H9 (cell line): Measurements from ENCODE around the gene NHS. TPM values are rescaled to one million over a fixed set of nuclear protein-coding genes. Genes with fewer than 3 reads are reported as not detected.

Experiments used
- DNase-seq: peaks from one replicate; pipeline ENCODE4 v3.0.0-alpha.2; 2017
- H2AFZ ChIP-seq: one replicate; pipeline ENCODE4 v1.6.1; 2013; ENCODE audit warnings: mild to moderate bottlenecking, low read length, control low read depth, moderate library complexity
- H2AK5ac ChIP-seq: 2 replicates; pipeline ENCODE4 v1.6.1; 2013; ENCODE audit warnings: low read length, control low read depth, mixed read lengths; ENCODE audit not compliant: insufficient read length
- H2BK120ac ChIP-seq: one replicate; pipeline ENCODE4 v1.6.1; 2013; ENCODE audit warnings: low read depth, mild to moderate bottlenecking, low read length, control low read depth, inconsistent platforms; ENCODE audit not compliant: poor library complexity, severe bottlenecking
- H2BK12ac ChIP-seq: 2 replicates; pipeline ENCODE4 v1.6.1; 2013; ENCODE audit warnings: low read length, control low read depth, mixed read lengths, low read depth; ENCODE audit not compliant: insufficient read length
- H2BK15ac ChIP-seq: 2 replicates; pipeline ENCODE4 v1.6.1; 2013; ENCODE audit warnings: low read depth, low read length, control low read depth
- H2BK20ac ChIP-seq: one replicate; pipeline ENCODE4 v1.6.1; 2013; ENCODE audit warnings: low read depth, mild to moderate bottlenecking, low read length, control low read depth, inconsistent platforms; ENCODE audit not compliant: poor library complexity, severe bottlenecking
- H2BK5ac ChIP-seq: 2 replicates; pipeline ENCODE4 v1.6.1; 2013; ENCODE audit warnings: low read length, control low read depth, mixed read lengths; ENCODE audit not compliant: insufficient read length
- H3K14ac ChIP-seq: 2 replicates; pipeline ENCODE4 v1.6.1; 2013; ENCODE audit warnings: low read length, control low read depth; ENCODE audit not compliant: insufficient read depth
- H3K18ac ChIP-seq: 2 replicates; pipeline ENCODE4 v1.6.1; 2013; ENCODE audit warnings: low read depth, mild to moderate bottlenecking, mixed read lengths, low read length, control low read depth; ENCODE audit not compliant: insufficient read length
- H3K23ac ChIP-seq: 2 replicates; pipeline ENCODE4 v1.6.1; 2013; ENCODE audit warnings: low read length, control low read depth, mixed read lengths, low read depth; ENCODE audit not compliant: insufficient read length
- H3K23me2 ChIP-seq: 2 replicates; pipeline ENCODE4 v1.6.1; 2013; ENCODE audit warnings: low read depth, mild to moderate bottlenecking, mixed read lengths, low read length, control low read depth; ENCODE audit not compliant: insufficient read length, poor library complexity, severe bottlenecking
- H3K27ac ChIP-seq: 2 replicates; pipeline ENCODE4 v1.5.1; 2013; ENCODE audit warnings: low read length, control low read depth, mixed read lengths, low read depth; ENCODE audit not compliant: insufficient read length
- H3K27me3 ChIP-seq: 2 replicates; pipeline ENCODE4 v1.6.1; 2013; ENCODE audit warnings: low read length, control low read depth, inconsistent platforms; ENCODE audit not compliant: insufficient read depth
- H3K4ac ChIP-seq: 2 replicates; pipeline ENCODE4 v1.6.1; 2013; ENCODE audit warnings: low read depth, mild to moderate bottlenecking, control low read depth, inconsistent platforms, low read length, moderate library complexity
- H3K4me1 ChIP-seq: 2 replicates; pipeline ENCODE4 v1.6.1; 2013; ENCODE audit warnings: low read length, control low read depth, inconsistent platforms; ENCODE audit not compliant: insufficient read depth
- H3K4me2 ChIP-seq: 2 replicates; pipeline ENCODE4 v1.6.1; 2013; ENCODE audit warnings: low read length, control low read depth, mixed read lengths; ENCODE audit not compliant: insufficient read length, insufficient read depth
- H3K56ac ChIP-seq: 2 replicates; pipeline ENCODE4 v1.6.1; 2013; ENCODE audit warnings: low read depth, mild to moderate bottlenecking, mixed read lengths, low read length, control low read depth; ENCODE audit not compliant: insufficient read length
- H3K79me1 ChIP-seq: 2 replicates; pipeline ENCODE4 v1.6.1; 2013; ENCODE audit warnings: low read depth, mild to moderate bottlenecking, moderate library complexity, low read length, control low read depth, inconsistent platforms; ENCODE audit not compliant: insufficient read depth, poor library complexity, severe bottlenecking
- H3K79me2 ChIP-seq: 2 replicates; pipeline ENCODE4 v1.6.1; 2013; ENCODE audit warnings: low read length, control low read depth, inconsistent platforms; ENCODE audit not compliant: insufficient read depth
- H3K9ac ChIP-seq: 2 replicates; pipeline ENCODE4 v1.6.1; 2013; ENCODE audit warnings: low read length, control low read depth, mixed read lengths; ENCODE audit not compliant: insufficient read length; ENCODE audit errors: extremely low read depth
- H3K9me3 ChIP-seq: one replicate; pipeline ENCODE4 v1.6.1; 2013; ENCODE audit warnings: low read depth, low read length, inconsistent platforms; ENCODE audit not compliant: control insufficient read depth
- H3T11ph ChIP-seq: one replicate; pipeline ENCODE4 v1.6.1; 2013; ENCODE audit warnings: mild to moderate bottlenecking, low read length, control low read depth, inconsistent platforms
- H4K20me1 ChIP-seq: one replicate; pipeline ENCODE4 v1.6.1; 2013; ENCODE audit not compliant: control insufficient read depth, insufficient read length, insufficient read depth
- H4K5ac ChIP-seq: 2 replicates; pipeline ENCODE4 v1.6.1; 2013; ENCODE audit warnings: low read depth, mild to moderate bottlenecking, mixed read lengths, low read length, control low read depth; ENCODE audit not compliant: insufficient read length
- H4K8ac ChIP-seq: replicated peaks from 2 replicates; pipeline ENCODE4 v1.6.1; 2013; ENCODE audit warnings: low read length, control low read depth, mixed read lengths, low read depth; ENCODE audit not compliant: insufficient read length
- H4K91ac ChIP-seq: 2 replicates; pipeline ENCODE4 v1.6.1; 2013; ENCODE audit warnings: low read depth, mild to moderate bottlenecking, moderate library complexity, mixed read lengths, low read length, control low read depth; ENCODE audit not compliant: insufficient read length
- H3K27ac Mint-ChIP-seq, 3 experiments: 2 replicates in 2 of 3; 3 replicates in 1 of 3; pipeline ENCODE4 v1.8.0; 2020 to 2021; ENCODE audit warnings: mixed read lengths in 3 of 3, mild to moderate bottlenecking in 1 of 3, moderate library complexity in 1 of 3
- H3K27me3 Mint-ChIP-seq: 2 replicates; pipeline ENCODE4 v1.8.0; 2021; ENCODE audit warnings: low read depth, mild to moderate bottlenecking, moderate library complexity, mixed read lengths
- H3K36me3 Mint-ChIP-seq, 3 experiments: 2 replicates in 2 of 3; 3 replicates in 1 of 3; pipeline ENCODE4 v1.8.0; 2020 to 2021; ENCODE audit warnings: low read depth in 3 of 3, mixed read lengths in 3 of 3; ENCODE audit not compliant: insufficient read depth in 1 of 3
- H3K4me1 Mint-ChIP-seq, 2 experiments: 2 replicates each; pipeline ENCODE4 v1.8.0; 2020; ENCODE audit warnings: mixed read lengths in 2 of 2
- H3K4me3 Mint-ChIP-seq, 2 experiments: 2 replicates in 1 of 2; 3 replicates in 1 of 2; pipeline ENCODE4 v1.8.0; 2020 to 2021; ENCODE audit warnings: mild to moderate bottlenecking in 2 of 2, mixed read lengths in 2 of 2, moderate library complexity in 1 of 2
- H3K9me3 Mint-ChIP-seq, 2 experiments: 2 replicates in 1 of 2; 3 replicates in 1 of 2; pipeline ENCODE4 v1.8.0; 2020; ENCODE audit warnings: mild to moderate bottlenecking in 2 of 2, mixed read lengths in 2 of 2, moderate library complexity in 1 of 2
- CTCF ChIP-seq: fragments of 200-600 bp; sonication (generic); conservative IDR thresholded peaks from 3 replicates; pipeline ENCODE4 v1.8.0; 2021; ENCODE audit warnings: antibody characterized with exemption, mild to moderate bottlenecking
- WGBS: extraction: QIAGEN DNeasy Blood & Tissue Kit; methylation state at CpG from one replicate; pipeline ENCODE4 v1.1.7; 2013; ENCODE audit warnings: missing lambda C conversion rate, low lambda C conversion rate, mixed read lengths; ENCODE audit not compliant: insufficient read length; ENCODE audit errors: extremely low coverage; 5-methylcytosine and 5-hydroxymethylcytosine counted together
- total RNA-seq: library from RNA; stranded (reverse); gene quantifications from 2 replicates; pipeline ENCODE4 v1.2.1, GENCODE V29; 2021

The NHS gene
- total RNA-seq, 1 experiment from 2014 or later = 8.7 TPM

- Mint-ChIP-seq H3K27me3 (peaks cover 2% of the 10 kb centered on the region; the same call in 1 of the 2 replicates), H3K4me1 (peaks cover 4% of the 10 kb centered on the region in 2 experiments), H3K27ac (no peak overlapping the region), H3K36me3 (peaks cover 4 to 7% (median 6%) of the 10 kb centered on the region in 3 experiments; a peak in 5 of 7 replicates), H3K4me3 (no peak overlapping the region), H3K9me3 (peaks cover 38 to 39% of the 10 kb centered on the region in 2 experiments)
- Histone ChIP-seq H3T11ph (no peak overlapping the region), H3K18ac (no peak overlapping the region), H3K4me1 (no peaks in the 10 kb centered on the region), H2BK5ac (no peak overlapping the region), H2AFZ (no peak overlapping the region), H3K79me2 (no peaks in the 10 kb centered on the region), H2BK120ac (no peak overlapping the region), H2AK5ac (no peak overlapping the region), H4K20me1 (no peaks in the 10 kb centered on the region), H3K4ac (no peak overlapping the region), H3K27ac (no peak overlapping the region), H2BK15ac (no peak overlapping the region), H3K14ac (no peak overlapping the region), H3K23ac (no peak overlapping the region), H3K4me2 (no peak overlapping the region), H4K5ac (no peak overlapping the region), H3K9ac (no peak overlapping the region), H2BK20ac (no peak overlapping the region), H3K56ac (no peak overlapping the region), H3K9me3 (peaks cover 6% of the 10 kb centered on the region), H3K79me1 (no peaks in the 10 kb centered on the region), H4K91ac (no peak overlapping the region), H2BK12ac (no peak overlapping the region), H4K8ac (no peak overlapping the region), H3K27me3 (no peaks in the 10 kb centered on the region; the same call in 1 of the 2 replicates), H3K23me2 (no peaks in the 10 kb centered on the region)
- DNase-seq = no peak
- TF ChIP-seq CTCF = no peak
- no CpG with 5 or more reads among the region's 2 CpGs for WGBS
These were observed 404.0 kb downstream of the NHS start for GRCh38 chrX:17778997-17779396.
